GM21360 (cell line): Measurements from ENCODE around the gene SRP19.
"Not testable (repeated sequence)": the region's sequence is repeated elsewhere in the genome, so short reads cannot be mapped to it uniquely, and the experiment has no call there.

Source experiments
- ATAC-seq: cut with Tn5 transposase; IDR thresholded peaks from one replicate; pipeline ENCODE4 v1.9.1; 2021; ENCODE audit warnings: mild to moderate bottlenecking, moderate library complexity; ENCODE audit not compliant: unreplicated experiment

SRP19 gene

DNA sequence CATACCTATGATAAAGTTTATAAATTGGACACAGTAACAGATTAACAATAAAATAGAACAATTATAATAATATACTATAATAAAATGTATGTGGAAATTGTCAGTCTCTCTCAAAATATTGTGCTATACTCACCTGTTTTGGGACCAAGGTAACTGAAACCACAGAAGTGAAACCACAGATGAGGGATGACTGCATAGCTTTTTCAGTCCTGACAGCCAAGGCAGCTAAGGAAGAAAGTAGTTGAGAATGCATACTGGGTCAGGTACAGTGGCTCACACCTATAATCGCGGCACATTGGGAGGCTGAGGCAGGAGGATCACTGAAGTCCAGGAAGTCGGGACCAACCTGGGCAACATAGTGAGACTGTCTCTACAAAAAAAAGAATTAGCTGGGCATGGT lies 8.9 kb downstream of the SRP19 start:
- ATAC-seq = peak; percentile 66

GRCh38 chr5:112870966-112871365 lies 9.9 kb downstream of the SRP19 start:
- no peak for ATAC-seq

DNA sequence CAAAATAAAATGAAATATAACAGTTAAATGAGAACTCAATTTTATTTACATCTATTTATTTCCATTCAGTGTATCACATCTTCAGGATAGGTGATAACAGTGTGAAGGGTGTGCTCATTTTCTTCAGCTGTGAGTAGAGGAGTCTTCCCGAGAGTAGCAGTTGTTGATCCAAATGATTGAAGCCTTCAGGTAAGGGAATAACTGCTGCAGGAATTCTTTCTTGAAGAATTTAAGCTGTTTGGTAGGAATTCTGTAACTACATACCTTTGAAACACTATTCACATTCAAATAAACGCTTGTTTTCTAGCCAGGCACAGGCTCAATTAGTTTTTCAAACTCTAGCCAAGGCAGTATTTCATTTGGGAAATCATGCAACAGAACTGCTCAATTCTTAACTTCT lies 15.3 kb downstream of the SRP19 start:
- no peak for ATAC-seq

DNA sequence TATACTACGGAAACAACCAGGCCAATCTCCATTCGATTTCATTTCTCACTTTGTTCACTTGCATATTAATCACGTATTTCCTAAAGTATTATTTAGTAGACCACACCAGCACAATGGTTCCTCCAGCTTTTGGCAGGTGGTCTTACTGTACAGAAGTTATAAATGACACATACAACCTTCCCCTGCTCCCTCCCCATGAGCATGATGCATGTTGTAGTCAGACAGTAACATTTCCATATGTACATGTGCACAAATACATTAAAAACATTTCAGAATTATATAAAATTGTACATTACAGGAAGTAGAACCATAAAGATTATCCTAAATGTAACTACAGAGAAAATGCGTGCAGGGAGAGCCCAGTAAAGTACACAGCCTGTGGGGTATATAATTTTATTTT lies 17.0 kb downstream of the SRP19 start:
- no peak for ATAC-seq

DNA sequence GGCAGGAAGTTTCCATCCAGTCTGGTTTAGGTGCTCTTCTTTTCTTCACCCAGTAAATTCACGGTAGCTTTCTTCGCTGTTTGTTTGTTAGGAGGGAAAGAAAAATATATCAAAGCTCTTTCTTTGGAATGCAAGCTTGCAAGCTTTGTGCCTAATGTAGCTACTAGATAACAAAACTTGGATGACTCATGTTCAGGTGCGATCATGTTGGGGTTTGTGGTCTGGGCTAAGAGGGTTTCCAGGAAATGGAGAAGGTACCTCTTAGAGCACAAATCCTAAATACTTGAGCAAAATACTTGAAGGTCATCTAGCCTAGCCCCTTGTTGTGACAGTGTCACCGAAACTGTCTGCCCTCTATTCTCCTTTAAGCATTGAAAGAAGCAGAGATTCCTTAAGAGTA lies 17.7 kb downstream of the SRP19 start:
- no peak for ATAC-seq

GRCh38 chr5:112880219-112880964 lies 19.3 kb downstream of the SRP19 start:
- ATAC-seq = no peak

DNA sequence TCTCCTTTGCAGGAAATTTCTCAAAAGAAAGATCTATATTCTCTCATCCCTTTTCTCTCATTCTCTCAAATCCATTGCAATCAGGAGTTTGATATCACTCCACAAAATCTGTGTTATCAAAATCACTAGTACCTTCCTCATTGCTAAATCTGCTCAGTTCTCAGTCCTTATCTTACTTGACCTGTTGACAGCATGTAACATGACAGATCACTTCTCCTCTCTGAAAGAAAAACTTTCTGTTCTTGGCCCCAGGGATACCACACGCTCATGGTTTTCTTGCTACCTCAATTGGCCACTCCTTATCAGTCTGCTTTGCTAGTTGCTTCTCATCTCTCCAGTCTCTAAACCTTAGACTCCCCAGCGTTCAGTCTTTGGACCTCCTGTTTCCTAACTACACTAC lies 22.1 kb downstream of the SRP19 start:
- no peak for ATAC-seq

DNA sequence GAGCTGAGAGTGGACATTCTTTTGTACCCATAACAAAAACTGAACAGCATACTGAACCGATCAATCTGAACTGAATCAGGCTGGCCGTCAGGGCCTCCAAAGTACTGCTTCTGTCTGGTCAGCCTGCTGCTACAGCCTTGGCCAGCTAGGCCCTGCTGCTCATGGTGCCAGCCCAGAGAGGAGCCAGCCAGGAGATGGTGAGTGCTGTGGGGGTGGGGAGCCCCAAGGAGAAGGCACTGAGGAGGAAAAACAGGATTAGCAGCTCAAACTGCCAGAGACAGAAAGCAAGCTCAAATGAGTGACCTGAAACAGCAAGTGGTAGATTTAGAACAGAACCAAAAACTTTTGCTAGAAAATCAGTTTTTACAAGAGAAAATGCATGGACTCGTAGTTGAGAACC lies 23.9 kb downstream of the SRP19 start:
- ATAC-seq = no peak

- ATAC-seq = no peak
Measured at GRCh38 chr5:112886975-112887374, 25.9 kb downstream of the SRP19 start.

DNA sequence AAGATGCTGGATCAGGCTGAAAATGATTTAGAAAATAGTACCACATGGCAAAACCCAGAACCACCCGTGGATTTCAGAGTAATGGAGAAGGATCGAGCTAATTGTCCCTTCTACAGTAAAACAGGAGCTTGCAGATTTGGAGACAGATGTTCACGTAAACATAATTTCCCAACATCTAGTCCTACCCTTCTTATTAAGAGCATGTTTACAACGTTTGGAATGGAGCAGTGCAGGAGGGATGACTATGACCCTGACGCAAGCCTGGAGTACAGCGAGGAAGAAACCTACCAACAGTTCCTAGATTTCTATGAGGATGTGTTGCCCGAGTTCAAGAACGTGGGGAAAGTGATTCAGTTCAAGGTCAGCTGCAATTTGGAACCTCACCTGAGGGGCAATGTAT lies 31.0 kb downstream of the SRP19 start:
- ATAC-seq = not testable (repeated sequence)

- no peak for ATAC-seq
Measured at GRCh38 chr5:112892776-112893175, 31.7 kb downstream of the SRP19 start.

- ATAC-seq = no peak
Measured at GRCh38 chr5:112895682-112896081, 34.6 kb downstream of the SRP19 start.

- no peak for ATAC-seq
Measured at GRCh38 chr5:112902561-112902960, 41.5 kb downstream of the SRP19 start.

DNA sequence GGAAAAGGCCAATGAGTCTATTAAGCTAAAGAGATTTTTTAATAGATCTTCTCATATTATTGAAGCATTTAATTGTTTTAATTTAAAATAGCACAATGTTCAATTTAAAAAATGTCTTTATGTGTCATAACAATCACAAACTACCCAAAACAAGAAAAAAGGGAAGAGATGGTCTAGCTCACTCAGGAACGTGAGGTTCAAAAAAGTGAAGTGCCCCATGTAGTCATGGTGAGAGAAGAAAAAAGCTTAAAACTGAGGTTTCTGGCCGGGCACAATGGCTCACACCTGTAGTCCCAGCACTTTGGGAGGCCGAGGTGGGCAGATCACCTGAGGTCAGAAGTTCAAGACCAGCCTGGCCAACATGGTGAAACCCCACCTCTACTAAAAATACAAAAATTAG lies 43.9 kb downstream of the SRP19 start:
- ATAC-seq = not testable (repeated sequence)

DNA sequence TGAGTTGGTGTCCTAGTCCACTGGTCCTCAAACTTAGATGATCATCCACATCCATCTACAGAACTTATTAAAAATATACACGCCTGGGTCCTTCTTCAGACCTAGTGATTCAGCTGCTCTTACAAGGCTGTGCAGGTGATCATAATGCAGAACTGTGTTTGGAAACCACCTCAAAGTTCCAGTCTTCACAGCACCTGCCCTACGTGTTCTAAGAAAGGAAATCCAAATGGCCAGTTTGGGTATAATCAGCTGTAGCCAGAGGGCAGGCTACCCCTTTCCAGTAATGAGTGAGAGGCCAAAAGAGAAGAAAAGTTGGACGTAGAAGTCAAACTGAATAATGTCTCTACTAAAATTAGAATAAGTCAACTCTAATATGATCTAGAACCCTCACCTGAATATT lies 45.5 kb downstream of the SRP19 start:
- ATAC-seq = peak; percentile 33

DNA sequence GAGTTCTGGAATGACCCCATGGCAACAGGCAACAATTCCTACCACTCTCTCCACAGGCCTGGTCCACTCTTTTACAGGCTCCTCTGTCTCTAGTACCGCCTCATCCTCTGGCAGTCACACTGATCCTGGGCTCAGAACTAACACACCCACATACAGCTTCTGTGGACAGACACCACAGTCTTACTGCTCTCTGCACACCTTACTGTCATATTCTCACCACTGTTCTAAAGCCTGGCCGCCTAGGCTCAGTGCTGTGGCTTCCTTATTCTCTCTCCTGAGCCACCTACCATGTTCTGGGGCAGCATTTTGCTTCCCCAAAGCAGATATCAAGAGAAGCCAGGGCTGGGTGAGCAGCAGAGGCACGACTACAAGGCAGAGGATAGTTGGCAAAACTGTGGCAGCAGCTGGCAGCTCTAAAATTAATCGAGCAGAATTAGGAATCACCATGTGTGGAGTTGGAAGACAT lies 46.1 kb downstream of the SRP19 start:
- ATAC-seq = peak; percentile 60

DNA sequence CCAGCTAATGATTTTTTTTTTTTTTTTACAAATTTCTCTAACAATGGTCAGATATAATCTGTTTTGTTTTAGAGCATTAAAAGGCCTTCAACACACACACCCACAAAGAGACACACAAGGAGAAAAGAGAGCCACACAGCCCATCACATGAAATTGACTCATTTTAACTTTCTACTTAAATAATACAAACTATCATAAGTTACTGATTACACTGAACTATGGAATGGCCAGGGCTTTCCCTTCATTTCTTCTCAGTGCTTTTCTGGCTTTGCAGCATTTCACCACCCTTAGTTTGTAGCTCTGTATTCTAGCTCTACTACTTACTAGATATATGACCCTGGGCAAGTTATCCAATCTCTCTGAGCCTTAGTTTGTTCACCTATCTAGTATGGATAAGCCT lies 47.8 kb downstream of the SRP19 start:
- no peak for ATAC-seq

GRCh38 chr5:112910529-112910928 lies 49.4 kb downstream of the SRP19 start:
- no peak for ATAC-seq

GRCh38 chr5:112914584-112914983 lies 53.5 kb downstream of the SRP19 start:
- no peak for ATAC-seq

DNA sequence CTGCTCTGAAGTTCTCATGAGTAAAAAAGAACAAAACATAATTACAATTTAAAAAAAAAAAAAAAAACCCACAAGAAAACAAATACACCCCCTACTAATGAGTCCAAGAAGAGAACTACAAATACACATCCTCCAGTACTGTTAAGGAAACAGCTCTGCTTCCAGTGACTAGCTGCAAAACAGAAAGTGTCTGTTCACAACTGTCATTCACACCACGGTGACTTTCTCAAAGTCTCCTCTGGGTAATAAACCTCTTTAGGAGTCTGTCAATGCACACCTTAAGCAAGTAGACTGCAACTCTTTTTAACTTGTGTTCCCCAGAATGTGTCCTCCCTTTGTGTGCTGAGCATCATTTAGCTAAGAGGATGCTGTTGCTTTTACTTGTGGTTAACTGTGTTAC lies 54.7 kb downstream of the SRP19 start:
- ATAC-seq = no peak

DNA sequence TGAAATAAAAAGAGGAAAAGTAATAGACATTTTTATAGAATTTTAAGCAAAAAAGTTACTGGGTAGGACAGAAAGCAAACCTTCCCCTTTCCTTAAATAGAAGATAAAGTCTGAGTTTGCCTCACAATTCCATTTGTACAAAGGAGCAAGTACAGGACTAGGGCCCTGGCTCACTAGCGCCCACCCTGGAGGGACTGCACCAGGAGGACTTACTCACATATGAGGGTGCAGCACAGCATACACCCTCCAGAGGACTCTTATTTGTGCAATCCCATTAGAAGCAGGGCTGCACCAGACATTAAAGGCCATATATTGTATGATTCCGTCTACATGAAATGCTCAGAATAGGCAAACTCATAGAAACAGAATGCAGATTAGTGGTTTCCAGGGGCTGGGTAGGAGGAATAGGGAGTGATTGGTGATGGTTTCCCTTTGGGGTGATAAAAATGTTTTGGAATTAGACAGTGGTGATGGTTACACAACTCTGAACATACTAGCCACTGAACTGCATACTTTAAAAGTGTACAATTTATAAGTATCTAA lies 56.4 kb downstream of the SRP19 start:
- no peak for ATAC-seq

- ATAC-seq = no peak
Measured at GRCh38 chr5:112918136-112918535, 57.0 kb downstream of the SRP19 start.

GRCh38 chr5:112918679-112919078 lies 57.6 kb downstream of the SRP19 start:
- no peak for ATAC-seq
